GM23338 (cell line): ENCODE measurements around the gene GABPB1. TPM values are rescaled to one million over a fixed set of nuclear protein-coding genes. Genes with fewer than 3 reads are reported as not detected.

ENCODE experiments used
- ATAC-seq: fragments of 200-7000 bp; cut with Tn5 transposase; 3 replicates; pipeline ENCODE4 v1.9.1; 2020
- DNase-seq: peaks from one replicate; pipeline ENCODE4 v3.0.0-alpha.2; 2015; ENCODE audit warnings: low spot score
- H2AFZ ChIP-seq: fragments of 200-600 bp; sonication (generic); 2 replicates; pipeline ENCODE4 v1.8.0; 2016; ENCODE audit warnings: antibody characterized with exemption, mild to moderate bottlenecking, moderate library complexity
- H3F3A ChIP-seq: fragments of 200-600 bp; sonication (generic); replicated peaks from 2 replicates; pipeline ENCODE4 v1.8.0; 2017; ENCODE audit warnings: antibody characterized with exemption, mixed run types, low read depth
- H3K27ac ChIP-seq: fragments of 200-600 bp; sonication (generic); 2 replicates; pipeline ENCODE4 v1.6.1; 2016; ENCODE audit warnings: low read depth
- H3K27me3 ChIP-seq: fragments of 200-600 bp; sonication (generic); 2 replicates; pipeline ENCODE4 v1.8.0; 2016; ENCODE audit warnings: mild to moderate bottlenecking, mixed run types, moderate library complexity; ENCODE audit not compliant: insufficient read depth
- H3K36me3 ChIP-seq: fragments of 200-600 bp; sonication (generic); 2 replicates; pipeline ENCODE4 v1.8.0; 2016; ENCODE audit warnings: mild to moderate bottlenecking; ENCODE audit not compliant: insufficient read depth
- H3K4me1 ChIP-seq: fragments of 200-600 bp; sonication (generic); 2 replicates; pipeline ENCODE4 v1.8.0; 2016; ENCODE audit warnings: mild to moderate bottlenecking, moderate library complexity; ENCODE audit not compliant: insufficient read depth
- H3K4me2 ChIP-seq: fragments of 200-600 bp; sonication (generic); 2 replicates; pipeline ENCODE4 v1.7.1; 2017; ENCODE audit warnings: mixed run types
- H3K4me3 ChIP-seq: fragments of 200-600 bp; sonication (generic); 2 replicates; pipeline ENCODE4 v1.6.1; 2016; ENCODE audit warnings: mixed run types
- H3K79me2 ChIP-seq: fragments of 200-600 bp; sonication (generic); replicated peaks from 2 replicates; pipeline ENCODE4 v1.8.0; 2017; ENCODE audit warnings: mild to moderate bottlenecking; ENCODE audit not compliant: insufficient read depth
- H3K9me2 ChIP-seq: fragments of 200-600 bp; sonication (generic); 2 replicates; pipeline ENCODE4 v1.8.0; 2017; ENCODE audit not compliant: insufficient read depth
- H4K20me1 ChIP-seq: fragments of 200-600 bp; sonication (generic); replicated peaks from 2 replicates; pipeline ENCODE4 v1.8.0; 2017; ENCODE audit warnings: mild to moderate bottlenecking; ENCODE audit not compliant: insufficient read depth
- H3K27ac Mint-ChIP-seq: 2 replicates; pipeline ENCODE4 v1.8.0; 2020; ENCODE audit warnings: inconsistent platforms, mild to moderate bottlenecking, moderate library complexity, mixed read lengths
- H3K27me3 Mint-ChIP-seq: 3 replicates; pipeline ENCODE4 v1.8.0; 2022; ENCODE audit warnings: low read depth, mild to moderate bottlenecking, moderate library complexity, mixed read lengths, inconsistent platforms; ENCODE audit not compliant: insufficient read depth, poor library complexity
- H3K36me3 Mint-ChIP-seq: 3 replicates; pipeline ENCODE4 v1.8.0; 2021; ENCODE audit warnings: low read depth, mild to moderate bottlenecking, inconsistent platforms, moderate library complexity, mixed read lengths
- H3K4me1 Mint-ChIP-seq: 3 replicates; pipeline ENCODE4 v1.8.0; 2020; ENCODE audit warnings: mild to moderate bottlenecking, inconsistent platforms, mixed read lengths
- H3K4me3 Mint-ChIP-seq: 3 replicates; pipeline ENCODE4 v1.8.0; 2021; ENCODE audit warnings: moderate library complexity, mild to moderate bottlenecking, inconsistent platforms, mixed read lengths
- H3K9me3 Mint-ChIP-seq: 3 replicates; pipeline ENCODE4 v1.8.0; 2020; ENCODE audit warnings: moderate library complexity, mild to moderate bottlenecking, inconsistent platforms, mixed read lengths
- CREB1 ChIP-seq: fragments of 250-450 bp; sonication (Bioruptor Pico); IDR thresholded peaks from 2 replicates; pipeline ENCODE4 v1.5.0; 2020; ENCODE audit warnings: low read depth, mild to moderate bottlenecking, moderate library complexity
- EZH2 ChIP-seq: fragments of 200-600 bp; sonication (generic); IDR thresholded peaks from one replicate; pipeline ENCODE4 v1.8.0; 2017; ENCODE audit warnings: antibody characterized with exemption, mild to moderate bottlenecking, low read depth; ENCODE audit not compliant: unreplicated experiment
- EZH2phosphoT487 ChIP-seq: fragments of 200-600 bp; sonication (generic); IDR thresholded peaks from one replicate; pipeline ENCODE4 v1.8.1; 2018; ENCODE audit warnings: antibody characterized with exemption; ENCODE audit not compliant: unreplicated experiment
- JUNB ChIP-seq: IDR thresholded peaks from one replicate; pipeline ENCODE4 v1.6.1; 2016; ENCODE audit warnings: antibody characterized with exemption; ENCODE audit not compliant: unreplicated experiment
- NANOG ChIP-seq: IDR thresholded peaks from 2 replicates; pipeline ENCODE4 v1.6.1; 2016; ENCODE audit warnings: antibody characterized with exemption, borderline replicate concordance
- POLR2AphosphoS5 ChIP-seq: IDR thresholded peaks from 2 replicates; pipeline ENCODE4 v1.6.1; 2016; ENCODE audit warnings: antibody characterized with exemption, low read depth
- STAT1 ChIP-seq: IDR thresholded peaks from one replicate; pipeline ENCODE4 v1.6.1; 2016; ENCODE audit warnings: antibody characterized with exemption; ENCODE audit not compliant: unreplicated experiment
- ZNF114 ChIP-seq: fragments of 250-450 bp; sonication (Bioruptor Pico); IDR thresholded peaks from 2 replicates; pipeline ENCODE4 v1.5.0; 2020; ENCODE audit warnings: mild to moderate bottlenecking, moderate library complexity
- ZNF331 ChIP-seq: fragments of 250-450 bp; sonication (Bioruptor Pico); IDR thresholded peaks from 2 replicates; pipeline ENCODE4 v1.5.0; 2020; ENCODE audit warnings: low read depth, mild to moderate bottlenecking, moderate library complexity
- polyA plus RNA-seq: library from polyadenylated mRNA; unstranded; fragments of >200 nt; fragmentation: Nextera tagmentation; extraction: Ambion mirVana; gene quantifications from 2 replicates; pipeline ENCODE4 v1.2.1, GENCODE V29; 2016
- total RNA-seq: library from RNA; depleted of rRNA; stranded (reverse); fragments of >200 nt; shearing (Covaris generic); gene quantifications from 2 replicates; pipeline ENCODE4 v1.2.3, GENCODE V29; 2014
- TF ChIP-seq, protein P1 (sequence below), 2 experiments: fragments of 200-600 bp in 1 of 2; sonication (generic) in 1 of 2; conservative IDR thresholded peaks; 2 replicates each; pipeline versions ENCODE4 v1.5.1 to v1.6.1; 2016 to 2017; ENCODE audit warnings: antibody characterized with exemption in 2 of 2, low read depth in 2 of 2, mild to moderate bottlenecking in 2 of 2, moderate library complexity in 1 of 2
- TF ChIP-seq, protein P2 (sequence below): fragments of 250-450 bp; sonication (Bioruptor Pico); IDR thresholded peaks from 2 replicates; pipeline ENCODE4 v1.5.0; 2020; ENCODE audit warnings: mild to moderate bottlenecking, moderate library complexity
- TF ChIP-seq, protein P3 (sequence below): IDR thresholded peaks from one replicate; pipeline ENCODE4 v1.6.1; 2018; ENCODE audit warnings: antibody characterized with exemption; ENCODE audit not compliant: unreplicated experiment
- TF ChIP-seq, protein P4 (sequence below): IDR thresholded peaks from 2 replicates; pipeline ENCODE4 v1.6.1; 2016; ENCODE audit warnings: antibody characterized with exemption

GABPB1 gene
- total and polyA plus RNA-seq, 2 experiments from 2014 or later, result 34.4 to 53.9 TPM

DNA sequence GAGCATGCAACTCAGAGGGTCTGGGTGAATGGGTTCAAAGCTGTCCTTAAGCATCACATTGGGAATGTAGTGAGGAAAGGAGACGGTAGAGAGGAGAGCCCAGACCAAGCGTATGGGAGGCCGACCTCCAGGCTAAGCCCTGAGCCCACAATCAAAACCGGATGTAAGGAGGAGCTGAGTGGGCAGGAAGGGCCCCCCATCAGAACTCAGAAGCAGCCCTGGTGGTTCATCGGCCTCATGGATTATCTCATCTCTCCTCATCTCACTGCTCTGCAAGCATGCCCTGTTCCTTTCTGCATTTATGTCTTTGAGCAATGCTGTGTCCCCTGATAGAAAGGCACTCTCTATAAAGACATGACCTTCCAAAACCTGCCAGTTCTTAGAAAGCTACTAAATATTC lies 95.7 kb downstream of the GABPB1 start:
- Histone ChIP-seq H2AFZ (no peak overlapping the region), H3K4me2 (no peak overlapping the region), H3K27me3 (no peaks in the 10 kb centered on the region), H3K4me1 (no peaks in the 10 kb centered on the region), H3K27ac (no peak overlapping the region), H4K20me1 (no peaks in the 10 kb centered on the region), H3K36me3 (no peaks in the 10 kb centered on the region), H3K79me2 (no peaks in the 10 kb centered on the region), H3K4me3 (no peak overlapping the region), H3K9me2 (0 out of 2 replicates have a peak, but pooled peaks cover 7% of the 10 kb centered on the region), H3F3A (no peaks in the 10 kb centered on the region)
- Mint-ChIP-seq H3K4me1 (no peaks in the 10 kb centered on the region), H3K36me3 (no peaks in the 10 kb centered on the region), H3K27me3 (peaks cover 2% of the 10 kb centered on the region), H3K4me3 (no peak overlapping the region), H3K9me3 (no peaks in the 10 kb centered on the region), H3K27ac (no peak overlapping the region)
- DNase-seq, result no peak
- TF ChIP-seq EZH2 (no peak), JUNB (no peak), CREB1 (CRISPR knock-in tag) (no peak), POLR2AphosphoS5 (no peak), NANOG (no peak), EZH2phosphoT487 (no peak), ZNF331 (CRISPR knock-in tag) (no peak), STAT1 (no peak), ZNF114 (CRISPR knock-in tag) (no peak)
- TF ChIP-seq, protein P1, sequence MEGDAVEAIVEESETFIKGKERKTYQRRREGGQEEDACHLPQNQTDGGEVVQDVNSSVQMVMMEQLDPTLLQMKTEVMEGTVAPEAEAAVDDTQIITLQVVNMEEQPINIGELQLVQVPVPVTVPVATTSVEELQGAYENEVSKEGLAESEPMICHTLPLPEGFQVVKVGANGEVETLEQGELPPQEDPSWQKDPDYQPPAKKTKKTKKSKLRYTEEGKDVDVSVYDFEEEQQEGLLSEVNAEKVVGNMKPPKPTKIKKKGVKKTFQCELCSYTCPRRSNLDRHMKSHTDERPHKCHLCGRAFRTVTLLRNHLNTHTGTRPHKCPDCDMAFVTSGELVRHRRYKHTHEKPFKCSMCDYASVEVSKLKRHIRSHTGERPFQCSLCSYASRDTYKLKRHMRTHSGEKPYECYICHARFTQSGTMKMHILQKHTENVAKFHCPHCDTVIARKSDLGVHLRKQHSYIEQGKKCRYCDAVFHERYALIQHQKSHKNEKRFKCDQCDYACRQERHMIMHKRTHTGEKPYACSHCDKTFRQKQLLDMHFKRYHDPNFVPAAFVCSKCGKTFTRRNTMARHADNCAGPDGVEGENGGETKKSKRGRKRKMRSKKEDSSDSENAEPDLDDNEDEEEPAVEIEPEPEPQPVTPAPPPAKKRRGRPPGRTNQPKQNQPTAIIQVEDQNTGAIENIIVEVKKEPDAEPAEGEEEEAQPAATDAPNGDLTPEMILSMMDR (conservative IDR thresholded peaks at IDR 0.05; ENCODE audit: low read depth in 2 of 2), result no peak
- TF ChIP-seq, protein P2, sequence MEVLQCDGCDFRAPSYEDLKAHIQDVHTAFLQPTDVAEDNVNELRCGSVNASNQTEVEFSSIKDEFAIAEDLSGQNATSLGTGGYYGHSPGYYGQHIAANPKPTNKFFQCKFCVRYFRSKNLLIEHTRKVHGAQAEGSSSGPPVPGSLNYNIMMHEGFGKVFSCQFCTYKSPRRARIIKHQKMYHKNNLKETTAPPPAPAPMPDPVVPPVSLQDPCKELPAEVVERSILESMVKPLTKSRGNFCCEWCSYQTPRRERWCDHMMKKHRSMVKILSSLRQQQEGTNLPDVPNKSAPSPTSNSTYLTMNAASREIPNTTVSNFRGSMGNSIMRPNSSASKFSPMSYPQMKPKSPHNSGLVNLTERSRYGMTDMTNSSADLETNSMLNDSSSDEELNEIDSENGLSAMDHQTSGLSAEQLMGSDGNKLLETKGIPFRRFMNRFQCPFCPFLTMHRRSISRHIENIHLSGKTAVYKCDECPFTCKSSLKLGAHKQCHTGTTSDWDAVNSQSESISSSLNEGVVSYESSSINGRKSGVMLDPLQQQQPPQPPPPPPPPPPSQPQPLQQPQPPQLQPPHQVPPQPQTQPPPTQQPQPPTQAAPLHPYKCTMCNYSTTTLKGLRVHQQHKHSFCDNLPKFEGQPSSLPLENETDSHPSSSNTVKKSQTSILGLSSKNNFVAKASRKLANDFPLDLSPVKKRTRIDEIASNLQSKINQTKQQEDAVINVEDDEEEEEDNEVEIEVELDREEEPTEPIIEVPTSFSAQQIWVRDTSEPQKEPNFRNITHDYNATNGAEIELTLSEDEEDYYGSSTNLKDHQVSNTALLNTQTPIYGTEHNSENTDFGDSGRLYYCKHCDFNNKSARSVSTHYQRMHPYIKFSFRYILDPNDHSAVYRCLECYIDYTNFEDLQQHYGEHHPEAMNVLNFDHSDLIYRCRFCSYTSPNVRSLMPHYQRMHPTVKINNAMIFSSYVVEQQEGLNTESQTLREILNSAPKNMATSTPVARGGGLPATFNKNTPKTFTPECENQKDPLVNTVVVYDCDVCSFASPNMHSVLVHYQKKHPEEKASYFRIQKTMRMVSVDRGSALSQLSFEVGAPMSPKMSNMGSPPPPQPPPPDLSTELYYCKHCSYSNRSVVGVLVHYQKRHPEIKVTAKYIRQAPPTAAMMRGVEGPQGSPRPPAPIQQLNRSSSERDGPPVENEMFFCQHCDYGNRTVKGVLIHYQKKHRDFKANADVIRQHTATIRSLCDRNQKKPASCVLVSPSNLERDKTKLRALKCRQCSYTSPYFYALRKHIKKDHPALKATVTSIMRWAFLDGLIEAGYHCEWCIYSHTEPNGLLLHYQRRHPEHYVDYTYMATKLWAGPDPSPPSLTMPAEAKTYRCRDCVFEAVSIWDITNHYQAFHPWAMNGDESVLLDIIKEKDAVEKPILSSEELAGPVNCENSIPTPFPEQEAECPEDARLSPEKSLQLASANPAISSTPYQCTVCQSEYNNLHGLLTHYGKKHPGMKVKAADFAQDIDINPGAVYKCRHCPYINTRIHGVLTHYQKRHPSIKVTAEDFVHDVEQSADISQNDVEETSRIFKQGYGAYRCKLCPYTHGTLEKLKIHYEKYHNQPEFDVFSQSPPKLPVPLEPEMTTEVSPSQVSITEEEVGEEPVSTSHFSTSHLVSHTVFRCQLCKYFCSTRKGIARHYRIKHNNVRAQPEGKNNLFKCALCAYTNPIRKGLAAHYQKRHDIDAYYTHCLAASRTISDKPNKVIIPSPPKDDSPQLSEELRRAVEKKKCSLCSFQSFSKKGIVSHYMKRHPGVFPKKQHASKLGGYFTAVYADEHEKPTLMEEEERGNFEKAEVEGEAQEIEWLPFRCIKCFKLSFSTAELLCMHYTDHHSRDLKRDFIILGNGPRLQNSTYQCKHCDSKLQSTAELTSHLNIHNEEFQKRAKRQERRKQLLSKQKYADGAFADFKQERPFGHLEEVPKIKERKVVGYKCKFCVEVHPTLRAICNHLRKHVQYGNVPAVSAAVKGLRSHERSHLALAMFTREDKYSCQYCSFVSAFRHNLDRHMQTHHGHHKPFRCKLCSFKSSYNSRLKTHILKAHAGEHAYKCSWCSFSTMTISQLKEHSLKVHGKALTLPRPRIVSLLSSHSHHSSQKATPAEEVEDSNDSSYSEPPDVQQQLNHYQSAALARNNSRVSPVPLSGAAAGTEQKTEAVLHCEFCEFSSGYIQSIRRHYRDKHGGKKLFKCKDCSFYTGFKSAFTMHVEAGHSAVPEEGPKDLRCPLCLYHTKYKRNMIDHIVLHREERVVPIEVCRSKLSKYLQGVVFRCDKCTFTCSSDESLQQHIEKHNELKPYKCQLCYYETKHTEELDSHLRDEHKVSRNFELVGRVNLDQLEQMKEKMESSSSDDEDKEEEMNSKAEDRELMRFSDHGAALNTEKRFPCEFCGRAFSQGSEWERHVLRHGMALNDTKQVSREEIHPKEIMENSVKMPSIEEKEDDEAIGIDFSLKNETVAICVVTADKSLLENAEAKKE (CRISPR knock-in tag), result no peak
- TF ChIP-seq, protein P3, sequence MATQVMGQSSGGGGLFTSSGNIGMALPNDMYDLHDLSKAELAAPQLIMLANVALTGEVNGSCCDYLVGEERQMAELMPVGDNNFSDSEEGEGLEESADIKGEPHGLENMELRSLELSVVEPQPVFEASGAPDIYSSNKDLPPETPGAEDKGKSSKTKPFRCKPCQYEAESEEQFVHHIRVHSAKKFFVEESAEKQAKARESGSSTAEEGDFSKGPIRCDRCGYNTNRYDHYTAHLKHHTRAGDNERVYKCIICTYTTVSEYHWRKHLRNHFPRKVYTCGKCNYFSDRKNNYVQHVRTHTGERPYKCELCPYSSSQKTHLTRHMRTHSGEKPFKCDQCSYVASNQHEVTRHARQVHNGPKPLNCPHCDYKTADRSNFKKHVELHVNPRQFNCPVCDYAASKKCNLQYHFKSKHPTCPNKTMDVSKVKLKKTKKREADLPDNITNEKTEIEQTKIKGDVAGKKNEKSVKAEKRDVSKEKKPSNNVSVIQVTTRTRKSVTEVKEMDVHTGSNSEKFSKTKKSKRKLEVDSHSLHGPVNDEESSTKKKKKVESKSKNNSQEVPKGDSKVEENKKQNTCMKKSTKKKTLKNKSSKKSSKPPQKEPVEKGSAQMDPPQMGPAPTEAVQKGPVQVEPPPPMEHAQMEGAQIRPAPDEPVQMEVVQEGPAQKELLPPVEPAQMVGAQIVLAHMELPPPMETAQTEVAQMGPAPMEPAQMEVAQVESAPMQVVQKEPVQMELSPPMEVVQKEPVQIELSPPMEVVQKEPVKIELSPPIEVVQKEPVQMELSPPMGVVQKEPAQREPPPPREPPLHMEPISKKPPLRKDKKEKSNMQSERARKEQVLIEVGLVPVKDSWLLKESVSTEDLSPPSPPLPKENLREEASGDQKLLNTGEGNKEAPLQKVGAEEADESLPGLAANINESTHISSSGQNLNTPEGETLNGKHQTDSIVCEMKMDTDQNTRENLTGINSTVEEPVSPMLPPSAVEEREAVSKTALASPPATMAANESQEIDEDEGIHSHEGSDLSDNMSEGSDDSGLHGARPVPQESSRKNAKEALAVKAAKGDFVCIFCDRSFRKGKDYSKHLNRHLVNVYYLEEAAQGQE, result no peak
- TF ChIP-seq, protein P4, sequence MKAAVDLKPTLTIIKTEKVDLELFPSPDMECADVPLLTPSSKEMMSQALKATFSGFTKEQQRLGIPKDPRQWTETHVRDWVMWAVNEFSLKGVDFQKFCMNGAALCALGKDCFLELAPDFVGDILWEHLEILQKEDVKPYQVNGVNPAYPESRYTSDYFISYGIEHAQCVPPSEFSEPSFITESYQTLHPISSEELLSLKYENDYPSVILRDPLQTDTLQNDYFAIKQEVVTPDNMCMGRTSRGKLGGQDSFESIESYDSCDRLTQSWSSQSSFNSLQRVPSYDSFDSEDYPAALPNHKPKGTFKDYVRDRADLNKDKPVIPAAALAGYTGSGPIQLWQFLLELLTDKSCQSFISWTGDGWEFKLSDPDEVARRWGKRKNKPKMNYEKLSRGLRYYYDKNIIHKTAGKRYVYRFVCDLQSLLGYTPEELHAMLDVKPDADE, result no peak
- no peak for ATAC-seq
